Keratinocyte (primary cell): Measurements from ENCODE around the gene CSMD2. TPM values are rescaled to one million over a fixed set of nuclear protein-coding genes. Genes with fewer than 3 reads are reported as not detected.

Experiments
- DNase-seq: peaks from one replicate; pipeline ENCODE4 v3.0.0-alpha.2; 2011; ENCODE audit warnings: low read depth, missing footprints, low spot score
- FAIRE-seq: peaks from 2 replicates; lab custom pipeline; 2011; peaks lifted over from hg19 to GRCh38; lab: Jason Lieb, UNC
- H2AFZ ChIP-seq: 2 replicates; pipeline ENCODE4 v1.6.0; 2012; ENCODE audit warnings: low read length, control low read depth, inconsistent platforms; ENCODE audit not compliant: control insufficient read depth
- H3K27ac ChIP-seq: 2 replicates; pipeline ENCODE4 v1.5.1; 2011; ENCODE audit warnings: low read length; ENCODE audit not compliant: control insufficient read depth, insufficient read depth
- H3K27me3 ChIP-seq: 3 replicates; pipeline ENCODE4 v1.6.0; 2011; ENCODE audit warnings: low read length; ENCODE audit not compliant: control insufficient read depth, insufficient read depth; ENCODE audit errors: extremely low read depth
- H3K36me3 ChIP-seq, 2 experiments: 2 replicates in 1 of 2; 3 replicates in 1 of 2; pipeline ENCODE4 v1.5.1; 2011; ENCODE audit warnings: low read length in 2 of 2, mild to moderate bottlenecking in 1 of 2; ENCODE audit not compliant: control insufficient read depth in 2 of 2, insufficient read depth in 2 of 2; ENCODE audit errors: extremely low read depth in 1 of 2
- H3K4me1 ChIP-seq: 3 replicates; pipeline ENCODE4 v1.5.1; 2011; ENCODE audit warnings: low read length; ENCODE audit not compliant: control insufficient read depth, insufficient read depth; ENCODE audit errors: extremely low read depth
- H3K4me2 ChIP-seq: 3 replicates; pipeline ENCODE4 v1.6.0; 2011; ENCODE audit warnings: low read depth, low read length; ENCODE audit not compliant: control insufficient read depth, insufficient read depth; ENCODE audit errors: extremely low read depth
- H3K4me3 ChIP-seq, 3 experiments: fragments of 200-600 bp in 1 of 3; sonication (generic) in 1 of 3; 2 replicates in 2 of 3; 3 replicates in 1 of 3; pipeline ENCODE4 v1.5.1; 2011 to 2016; ENCODE audit warnings: low read length in 3 of 3, mild to moderate bottlenecking in 3 of 3, control low read depth in 2 of 3, inconsistent platforms in 1 of 3, low read depth in 1 of 3, mixed read lengths in 1 of 3, mixed run types in 1 of 3, moderate library complexity in 1 of 3; ENCODE audit not compliant: control insufficient read depth in 2 of 3, insufficient read depth in 2 of 3; ENCODE audit errors: extremely low read depth in 1 of 3
- H3K79me2 ChIP-seq: 2 replicates; pipeline ENCODE4 v1.6.0; 2012; ENCODE audit warnings: low read length; ENCODE audit not compliant: control insufficient read depth, insufficient read depth
- H3K9ac ChIP-seq: 3 replicates; pipeline ENCODE4 v1.6.0; 2011; ENCODE audit warnings: low read length; ENCODE audit not compliant: control insufficient read depth, insufficient read depth; ENCODE audit errors: extremely low read depth
- H3K9me1 ChIP-seq: 3 replicates; pipeline ENCODE4 v1.6.0; 2011; ENCODE audit warnings: low read length; ENCODE audit not compliant: control insufficient read depth, insufficient read depth; ENCODE audit errors: extremely low read depth
- H3K9me3 ChIP-seq: 2 replicates; pipeline ENCODE4 v1.5.1; 2012; ENCODE audit warnings: low read depth, low read length; ENCODE audit not compliant: control insufficient read depth
- H4K20me1 ChIP-seq: 3 replicates; pipeline ENCODE4 v1.6.0; 2011; ENCODE audit warnings: low read length; ENCODE audit not compliant: control insufficient read depth, insufficient read depth; ENCODE audit errors: extremely low read depth
- EZH2 ChIP-seq: IDR thresholded peaks from one replicate; pipeline ENCODE4 v1.6.1; 2012; ENCODE audit warnings: inconsistent platforms, mild to moderate bottlenecking, low read length, moderate library complexity
- dilution Hi-C: fragments of 300-500 bp; cut with MboI; formaldehyde crosslinking; loops from one replicate; pipeline ENCODE4 v1.7.0; 2020; ENCODE audit warnings: low sequenced_read_pairs; ENCODE audit not compliant: extremely low pct_ligation_motif_present
- polyA plus RNA-seq, 5 experiments: library from polyadenylated mRNA; depleted of rRNA in 3 of 5; stranded (reverse) in 3 of 5; stranded (forward) in 1 of 5; unstranded in 1 of 5; fragments of >200 nt; gene quantifications; 1 replicate in 1 of 5; 2 replicates in 3 of 5; 3 replicates in 1 of 5; pipeline versions ENCODE4 v1.2.1 to v1.2.3, GENCODE V29; 2011 to 2012; ENCODE audit warnings: missing spikeins in 2 of 5, low read depth in 1 of 5, low replicate concordance in 1 of 5
- TF ChIP-seq, protein P1 (sequence below), 3 experiments: IDR thresholded peaks in 1 of 3; conservative IDR thresholded peaks in 1 of 3; optimal IDR thresholded peaks in 1 of 3; 2 replicates in 2 of 3; 3 replicates in 1 of 3; pipeline versions ENCODE3 to v1.5.1; 2011; ENCODE audit warnings: low read length in 3 of 3, mild to moderate bottlenecking in 3 of 3, moderate library complexity in 2 of 3, control low read depth in 1 of 3, inconsistent platforms in 1 of 3; ENCODE audit not compliant: insufficient read depth in 2 of 3; ENCODE audit errors: extremely low read depth in 1 of 3

CSMD2 gene
- polyA plus RNA-seq, 1 donor (not counting 4 experiments of a cell fraction or from before 2014, with no cell fraction given) = 2.0 TPM

DNA sequence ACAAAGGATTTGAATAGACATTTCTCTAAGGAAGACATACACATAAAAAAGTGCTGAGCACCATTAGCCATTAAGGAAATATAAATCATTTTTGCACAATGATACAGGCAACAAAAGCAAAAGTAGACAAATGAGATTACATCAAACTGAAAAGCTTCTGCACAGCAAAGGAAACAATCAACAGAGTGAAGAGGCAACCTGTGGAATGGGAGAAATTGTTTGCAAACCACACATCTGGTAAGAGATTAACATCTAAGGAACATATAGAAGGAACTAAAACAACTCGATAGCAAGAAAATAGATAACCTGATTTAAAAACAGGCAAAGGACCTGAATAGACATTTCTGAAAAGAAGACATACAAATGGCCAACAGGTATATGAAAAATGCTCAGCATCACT, 635.1 kb downstream of the CSMD2 start:
- no peaks in the 10 kb centered on the region for H3K9me1 ChIP-seq
- FAIRE-seq = no peak
- H3K79me2 ChIP-seq = no peaks in the 10 kb centered on the region
- H3K4me3 ChIP-seq = no peak overlapping the region
- no peaks in the 10 kb centered on the region for H3K27me3 ChIP-seq
- TF ChIP-seq, protein P1, sequence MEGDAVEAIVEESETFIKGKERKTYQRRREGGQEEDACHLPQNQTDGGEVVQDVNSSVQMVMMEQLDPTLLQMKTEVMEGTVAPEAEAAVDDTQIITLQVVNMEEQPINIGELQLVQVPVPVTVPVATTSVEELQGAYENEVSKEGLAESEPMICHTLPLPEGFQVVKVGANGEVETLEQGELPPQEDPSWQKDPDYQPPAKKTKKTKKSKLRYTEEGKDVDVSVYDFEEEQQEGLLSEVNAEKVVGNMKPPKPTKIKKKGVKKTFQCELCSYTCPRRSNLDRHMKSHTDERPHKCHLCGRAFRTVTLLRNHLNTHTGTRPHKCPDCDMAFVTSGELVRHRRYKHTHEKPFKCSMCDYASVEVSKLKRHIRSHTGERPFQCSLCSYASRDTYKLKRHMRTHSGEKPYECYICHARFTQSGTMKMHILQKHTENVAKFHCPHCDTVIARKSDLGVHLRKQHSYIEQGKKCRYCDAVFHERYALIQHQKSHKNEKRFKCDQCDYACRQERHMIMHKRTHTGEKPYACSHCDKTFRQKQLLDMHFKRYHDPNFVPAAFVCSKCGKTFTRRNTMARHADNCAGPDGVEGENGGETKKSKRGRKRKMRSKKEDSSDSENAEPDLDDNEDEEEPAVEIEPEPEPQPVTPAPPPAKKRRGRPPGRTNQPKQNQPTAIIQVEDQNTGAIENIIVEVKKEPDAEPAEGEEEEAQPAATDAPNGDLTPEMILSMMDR (optimal IDR thresholded peaks at IDR 0.05 in 1 of 3, IDR thresholded peaks at IDR 0.05 in 1 of 3, conservative IDR thresholded peaks at IDR 0.05 in 1 of 3; ENCODE audit: extremely low read depth in 1 of 3, insufficient read depth in 2 of 3, low read length in 3 of 3) = no peak
- no peak for TF ChIP-seq EZH2
- no peaks in the 10 kb centered on the region for H3K9me3 ChIP-seq
- H3K27ac ChIP-seq = no peak overlapping the region
- no peaks in the 10 kb centered on the region for H4K20me1 ChIP-seq
- H3K9ac ChIP-seq = no peak overlapping the region
- dilution Hi-C loops = no loop called here
- no peak overlapping the region for H2AFZ ChIP-seq
- H3K4me1 ChIP-seq = no peaks in the 10 kb centered on the region
- no peak for DNase-seq
- no peak overlapping the region for H3K4me2 ChIP-seq
- no peaks in the 10 kb centered on the region for H3K36me3 ChIP-seq

DNA sequence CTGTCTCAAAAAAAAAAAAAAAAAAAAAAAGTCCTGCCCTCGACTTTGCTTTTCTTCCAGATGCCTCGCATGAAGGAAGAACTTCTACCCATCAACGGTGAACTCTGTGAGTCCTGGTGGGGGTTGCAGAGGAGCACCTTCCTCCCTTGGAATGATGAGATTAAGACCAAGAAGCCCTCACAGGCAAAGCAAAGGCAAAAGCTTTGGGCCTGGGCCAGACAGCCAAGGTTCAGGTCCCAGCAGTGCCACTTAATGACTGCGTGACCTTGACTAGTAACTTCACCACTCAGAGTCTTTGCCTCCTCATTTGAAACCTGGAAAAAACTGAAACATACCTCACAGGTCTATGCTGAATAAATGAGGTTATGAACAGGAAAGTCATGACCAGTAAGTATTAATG, 637.1 kb downstream of the CSMD2 start:
- no peak overlapping the region for H3K27ac ChIP-seq
- no peak overlapping the region for H3K4me2 ChIP-seq
- no peak overlapping the region for H3K9ac ChIP-seq
- H3K36me3 ChIP-seq = no peaks in the 10 kb centered on the region
- no peaks in the 10 kb centered on the region for H3K79me2 ChIP-seq
- H3K9me1 ChIP-seq = no peaks in the 10 kb centered on the region
- TF ChIP-seq EZH2 = no peak
- TF ChIP-seq, protein P1 (optimal IDR thresholded peaks at IDR 0.05 in 1 of 3, IDR thresholded peaks at IDR 0.05 in 1 of 3, conservative IDR thresholded peaks at IDR 0.05 in 1 of 3; ENCODE audit: extremely low read depth in 1 of 3, insufficient read depth in 2 of 3, low read length in 3 of 3) = no peak
- H3K4me1 ChIP-seq = peaks cover 7% of the 10 kb centered on the region
- dilution Hi-C loops = no loop called here
- H3K9me3 ChIP-seq = peaks cover 2% of the 10 kb centered on the region
- H3K4me3 ChIP-seq = no peak overlapping the region
- no peak overlapping the region for H2AFZ ChIP-seq
- H4K20me1 ChIP-seq = no peaks in the 10 kb centered on the region
- DNase-seq (no peak), FAIRE-seq (no peak)
- H3K27me3 ChIP-seq = no peaks in the 10 kb centered on the region
